Esophagus muscularis mucosa (tissue), 4 donors: ENCODE measurements around the gene KAT7. TPM values are rescaled to one million over a fixed set of nuclear protein-coding genes. Genes with fewer than 3 reads are reported as not detected.
A peak's percentile ranks its signal among the peaks of the same experiment; 100 is the strongest.
"Not testable (repeated sequence)": the region's sequence is repeated elsewhere in the genome, so short reads cannot be mapped to it uniquely, and the experiment has no call there.

Experiments used
- DNase-seq: peaks from one replicate; pipeline ENCODE4 v3.0.0-alpha.2; 2017; ENCODE audit errors: extremely low spot score
- H3K27ac ChIP-seq, 4 donors: fragments of 200-600 bp; sonication (generic); replicated peaks in 1 of 4; 1 replicate in 3 of 4; 2 replicates in 1 of 4; pipeline ENCODE4 v1.5.1; 2016 to 2019; ENCODE audit warnings: mild to moderate bottlenecking in 1 of 4
- H3K27me3 ChIP-seq, 4 donors: fragments of 200-600 bp; sonication (generic); one replicate each; pipeline versions ENCODE4 v1.5.1 to v1.6.0; 2016 to 2019
- H3K36me3 ChIP-seq, 4 donors: fragments of 200-600 bp; sonication (generic); one replicate each; pipeline ENCODE4 v1.5.1; 2016 to 2019
- H3K4me1 ChIP-seq, 4 donors: fragments of 200-600 bp; sonication (generic); one replicate each; pipeline ENCODE4 v1.5.1; 2016 to 2019
- H3K4me3 ChIP-seq, 4 donors: fragments of 200-600 bp; sonication (generic); 1 replicate in 2 of 4; 2 replicates in 2 of 4; pipeline ENCODE4 v1.5.1; 2016 to 2019; ENCODE audit warnings: mild to moderate bottlenecking in 4 of 4, moderate library complexity in 1 of 4
- H3K9me3 ChIP-seq, 4 donors: fragments of 200-600 bp; sonication (generic); 1 replicate in 3 of 4; 2 replicates in 1 of 4; pipeline ENCODE4 v1.5.1; 2016 to 2019
- EP300 ChIP-seq: sonication (generic); formaldehyde crosslinking; IDR thresholded peaks from one replicate; pipeline ENCODE4 v1.6.1; 2017; ENCODE audit warnings: antibody characterized with exemption
- POLR2A ChIP-seq: fragments of 450-650 bp; IDR thresholded peaks from one replicate; pipeline ENCODE4 v1.6.1; 2017; ENCODE audit warnings: antibody characterized with exemption, moderate library complexity, mild to moderate bottlenecking, low read depth
- POLR2AphosphoS5 ChIP-seq, 2 donors: sonication (generic); formaldehyde crosslinking; IDR thresholded peaks; one replicate each; pipeline ENCODE4 v1.6.1; 2017; ENCODE audit warnings: antibody characterized with exemption in 2 of 2
- WGBS: methylation state at CpG from one replicate; pipeline ENCODE4 v1.1.5; 2018; 5-methylcytosine and 5-hydroxymethylcytosine counted together
- intact Hi-C: fragments of 100-400 bp; cut with DNase I; formaldehyde crosslinking; loops from one replicate; pipeline ENCODE4 v1.15.1; 2023
- total RNA-seq, 4 donors: library from RNA; depleted of rRNA; stranded (reverse); fragments of >200 nt; gene quantifications; one replicate each; pipeline versions ENCODE4 v1.1.0 to v1.2.1, GENCODE V29; 2016
- TF ChIP-seq, protein P1 (sequence below), 3 experiments: fragments of 200-600 bp in 2 of 3; fragments of 450-650 bp in 1 of 3; sonication (generic) in 2 of 3; IDR thresholded peaks; one replicate each; pipeline ENCODE4 v1.5.1; 2017 to 2019; ENCODE audit warnings: antibody characterized with exemption in 3 of 3, mild to moderate bottlenecking in 2 of 3, moderate library complexity in 1 of 3

The KAT7 gene
- total RNA-seq, 4 donors from 2014 or later, result 29.5 to 48.1 (median 43.4) TPM

DNA sequence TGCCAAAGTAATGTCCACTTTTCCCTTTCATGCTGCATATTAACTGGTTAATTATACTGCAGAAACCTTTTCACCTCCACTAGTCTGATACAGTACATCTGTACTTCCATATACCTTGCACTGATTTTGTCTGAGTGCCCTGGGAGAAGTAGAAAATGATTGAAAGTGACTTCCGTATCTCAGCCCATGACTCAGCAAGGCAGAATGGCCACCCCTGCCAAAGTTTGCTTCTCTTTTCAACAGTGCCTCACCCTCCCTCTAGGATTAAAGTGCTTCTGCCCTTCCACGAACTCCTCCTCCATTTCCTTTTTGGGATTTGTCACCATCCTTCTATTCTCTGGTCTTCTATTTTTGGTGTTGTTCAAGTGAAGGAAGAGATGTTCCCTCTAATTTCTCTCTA is 39.8 kb downstream of the KAT7 start:
- DNase-seq, intact Hi-C loops, H3K4me3 ChIP-seq, H3K27me3 ChIP-seq, H3K9me3 ChIP-seq: not testable (repeated sequence)
- WGBS, result 17% methylated on average over 2 of the region's 2 CpGs
- TF ChIP-seq POLR2AphosphoS5 (IDR thresholded peaks at IDR 0.05), result peak; percentile 17 to 18
- H3K4me1 ChIP-seq, result peaks cover 1 to 44% (median 34%) of the 10 kb centered on the region in 4 donors
- peak overlapping the region in 3 of 4 donors; percentile 18 to 33 (median 23) for H3K27ac ChIP-seq
- H3K36me3 ChIP-seq, result peaks cover 31 to 88% (median 49%) of the 10 kb centered on the region in 4 donors

DNA sequence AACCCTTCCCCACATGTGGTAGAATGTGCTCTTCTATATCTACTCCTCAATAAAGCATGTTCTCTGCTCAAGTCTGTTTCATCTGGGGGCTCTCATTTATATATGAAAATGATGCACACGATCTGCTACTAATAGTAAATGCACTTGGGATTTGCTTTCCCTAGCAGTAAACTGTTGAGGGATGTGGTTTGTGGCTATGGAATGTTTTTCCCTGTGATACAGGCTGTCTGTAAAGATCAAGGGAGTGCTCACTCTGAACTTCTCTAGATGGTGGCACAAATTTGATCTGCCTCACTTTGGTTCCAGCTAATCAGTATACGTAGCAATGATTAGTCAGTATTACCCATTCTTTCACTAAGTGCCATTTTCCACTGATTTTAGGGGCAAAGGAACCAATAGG is 40.5 kb downstream of the KAT7 start:
- Histone ChIP-seq H3K36me3 (peaks cover 28 to 88% (median 49%) of the 10 kb centered on the region in 4 donors), H3K9me3 (no peaks in the 10 kb centered on the region), H3K27ac (peak overlapping the region in 3 of 4 donors; percentile 9 to 18 (median 18)), H3K4me1 (peaks cover 0 to 44% (median 31%) of the 10 kb centered on the region in 4 donors), H3K4me3 (no peak overlapping the region), H3K27me3 (no peaks in the 10 kb centered on the region)
- intact Hi-C loops, result no loop called here
- no peak for DNase-seq
- TF ChIP-seq, protein P1, sequence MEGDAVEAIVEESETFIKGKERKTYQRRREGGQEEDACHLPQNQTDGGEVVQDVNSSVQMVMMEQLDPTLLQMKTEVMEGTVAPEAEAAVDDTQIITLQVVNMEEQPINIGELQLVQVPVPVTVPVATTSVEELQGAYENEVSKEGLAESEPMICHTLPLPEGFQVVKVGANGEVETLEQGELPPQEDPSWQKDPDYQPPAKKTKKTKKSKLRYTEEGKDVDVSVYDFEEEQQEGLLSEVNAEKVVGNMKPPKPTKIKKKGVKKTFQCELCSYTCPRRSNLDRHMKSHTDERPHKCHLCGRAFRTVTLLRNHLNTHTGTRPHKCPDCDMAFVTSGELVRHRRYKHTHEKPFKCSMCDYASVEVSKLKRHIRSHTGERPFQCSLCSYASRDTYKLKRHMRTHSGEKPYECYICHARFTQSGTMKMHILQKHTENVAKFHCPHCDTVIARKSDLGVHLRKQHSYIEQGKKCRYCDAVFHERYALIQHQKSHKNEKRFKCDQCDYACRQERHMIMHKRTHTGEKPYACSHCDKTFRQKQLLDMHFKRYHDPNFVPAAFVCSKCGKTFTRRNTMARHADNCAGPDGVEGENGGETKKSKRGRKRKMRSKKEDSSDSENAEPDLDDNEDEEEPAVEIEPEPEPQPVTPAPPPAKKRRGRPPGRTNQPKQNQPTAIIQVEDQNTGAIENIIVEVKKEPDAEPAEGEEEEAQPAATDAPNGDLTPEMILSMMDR (IDR thresholded peaks at IDR 0.05), result no peak
- 95% methylated on average over 2 of the region's 2 CpGs for WGBS

DNA sequence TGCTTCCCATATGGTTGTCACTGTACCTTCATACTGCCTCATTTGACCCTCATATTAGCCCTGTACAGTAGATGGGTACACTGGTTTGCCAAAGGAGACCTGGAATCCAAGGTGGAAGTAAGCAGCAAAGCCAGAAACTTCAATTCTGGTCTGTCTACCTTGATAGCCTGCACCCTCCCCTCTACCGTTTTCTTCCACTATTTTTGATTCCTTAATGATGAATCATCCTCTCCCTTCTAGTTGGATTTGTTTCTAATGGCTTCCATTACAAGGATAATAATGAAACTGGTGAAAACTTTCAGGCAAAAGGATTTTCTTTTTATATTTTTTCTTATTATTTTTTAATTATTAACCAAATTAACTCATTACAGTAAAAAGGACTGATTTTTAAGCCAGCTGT is 42.1 kb downstream of the KAT7 start:
- 21% methylated on average over 1 of the region's 1 CpG for WGBS
- no peak overlapping the region for H3K4me3 ChIP-seq
- no peaks in the 10 kb centered on the region for H3K27me3 ChIP-seq
- no peaks in the 10 kb centered on the region for H3K9me3 ChIP-seq
- no peak overlapping the region for H3K27ac ChIP-seq
- no peak for DNase-seq
- intact Hi-C loops, result no loop called here
- peaks cover 13 to 47% (median 37%) of the 10 kb centered on the region in 4 donors for H3K4me1 ChIP-seq
- peaks cover 23 to 86% (median 48%) of the 10 kb centered on the region in 4 donors for H3K36me3 ChIP-seq
- no peak for TF ChIP-seq POLR2AphosphoS5 (IDR thresholded peaks at IDR 0.05)
- TF ChIP-seq, protein P1 (IDR thresholded peaks at IDR 0.05), result no peak

DNA sequence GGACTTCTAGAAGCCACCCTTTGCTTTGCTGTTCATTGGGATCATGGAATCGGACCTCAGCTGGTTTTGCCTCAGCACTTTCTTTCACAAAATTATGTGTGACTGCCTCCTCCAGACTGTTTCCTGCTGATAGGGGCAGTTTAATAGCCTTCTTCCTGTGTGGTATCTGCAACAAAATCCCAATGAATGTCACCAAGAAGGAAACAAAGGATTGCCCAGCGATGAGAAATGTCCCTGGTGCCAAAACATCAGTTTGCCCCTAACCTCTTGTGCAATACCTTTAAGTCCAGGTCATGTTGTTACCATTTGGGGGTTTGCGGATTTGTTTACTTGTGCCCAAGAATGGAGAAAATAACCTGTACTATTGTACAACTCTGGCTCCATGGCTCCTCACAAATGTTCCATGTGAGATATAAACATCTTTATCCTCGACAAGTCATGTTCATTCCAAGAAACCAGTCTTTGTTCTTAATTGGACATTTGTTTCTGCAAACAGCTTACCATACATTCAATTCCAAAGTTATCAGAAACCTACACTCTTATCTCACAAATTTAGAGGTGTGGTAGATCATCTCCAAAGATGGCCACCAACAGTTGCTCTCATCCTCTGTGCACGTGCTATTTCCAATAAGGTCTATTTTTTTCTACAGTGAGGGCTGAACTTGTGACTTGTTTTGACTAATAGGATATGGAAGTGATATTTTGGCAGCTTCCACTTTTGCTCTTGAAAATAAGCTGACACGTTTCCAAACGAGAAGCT is 44.5 kb downstream of the KAT7 start:
- Histone ChIP-seq H3K27me3 (no peaks in the 10 kb centered on the region), H3K4me3 (no peak overlapping the region), H3K36me3 (peaks cover 5 to 75% (median 30%) of the 10 kb centered on the region in 4 donors), H3K27ac (peak overlapping the region in 1 of 4 donors; percentile 0), H3K9me3 (no peaks in the 10 kb centered on the region), H3K4me1 (peaks cover 25 to 63% (median 45%) of the 10 kb centered on the region in 4 donors)
- intact Hi-C loops, result no loop called here
- WGBS, result 71% methylated on average over 7 of the region's 7 CpGs
- peak; percentile 10 to 39 for TF ChIP-seq POLR2AphosphoS5 (IDR thresholded peaks at IDR 0.05)
- TF ChIP-seq, protein P1 (IDR thresholded peaks at IDR 0.05), result no peak
- no peak for DNase-seq

DNA sequence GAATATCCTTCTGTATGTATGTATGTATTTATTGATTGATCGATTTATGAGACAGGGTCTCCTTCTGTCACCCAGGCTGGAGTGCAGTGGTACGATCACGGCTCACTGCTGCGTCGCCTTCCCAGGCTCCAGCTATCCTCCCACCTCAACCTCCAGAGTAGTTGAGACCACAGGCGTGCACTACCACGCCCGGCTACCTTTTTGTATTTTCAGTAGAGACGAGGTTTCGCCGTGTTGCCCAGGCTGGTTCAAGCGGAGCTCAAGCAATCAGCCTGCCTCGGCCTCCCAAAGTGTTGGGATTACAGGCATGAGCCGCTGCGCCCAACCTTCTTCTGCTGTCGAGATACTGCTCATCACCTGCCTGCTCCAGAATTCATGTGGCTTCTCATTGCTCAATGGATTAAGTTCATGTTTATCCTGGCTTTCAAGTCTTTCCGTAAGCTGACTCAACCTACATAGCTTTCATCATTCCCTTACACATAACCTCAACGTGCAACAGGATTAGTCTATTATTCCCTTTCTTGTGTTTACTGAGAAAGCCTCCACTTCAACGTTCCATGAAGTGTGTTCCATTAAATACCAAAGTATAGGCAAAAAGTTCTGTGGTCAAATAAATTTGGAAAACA is 45.8 kb downstream of the KAT7 start:
- Histone ChIP-seq H3K27ac (no peak overlapping the region), H3K4me1 (peaks cover 25 to 50% (median 35%) of the 10 kb centered on the region in 4 donors), H3K27me3 (no peaks in the 10 kb centered on the region), H3K9me3 (no peaks in the 10 kb centered on the region), H3K36me3 (peaks cover 5 to 73% (median 31%) of the 10 kb centered on the region in 4 donors), H3K4me3 (no peak overlapping the region)
- WGBS, result 96% methylated on average over 19 of the region's 19 CpGs
- no peak for DNase-seq
- intact Hi-C loops, result no loop called here
- TF ChIP-seq, protein P1 (IDR thresholded peaks at IDR 0.05), result no peak
- TF ChIP-seq POLR2A, result no peak
- no peak for TF ChIP-seq POLR2AphosphoS5 (IDR thresholded peaks at IDR 0.05)
- TF ChIP-seq EP300, result no peak
